ENCODE data around the gene KCNQ1. TPM values are rescaled to one million over a fixed set of nuclear protein-coding genes. Genes with fewer than 3 reads are reported as not detected.

The KCNQ1 gene
- total and polyA plus RNA-seq, 2 of the 13 experiments (the other 11 are each of a cell fraction or from before 2014, with no cell fraction given) = 0.02 to 0.08 TPM

DNA sequence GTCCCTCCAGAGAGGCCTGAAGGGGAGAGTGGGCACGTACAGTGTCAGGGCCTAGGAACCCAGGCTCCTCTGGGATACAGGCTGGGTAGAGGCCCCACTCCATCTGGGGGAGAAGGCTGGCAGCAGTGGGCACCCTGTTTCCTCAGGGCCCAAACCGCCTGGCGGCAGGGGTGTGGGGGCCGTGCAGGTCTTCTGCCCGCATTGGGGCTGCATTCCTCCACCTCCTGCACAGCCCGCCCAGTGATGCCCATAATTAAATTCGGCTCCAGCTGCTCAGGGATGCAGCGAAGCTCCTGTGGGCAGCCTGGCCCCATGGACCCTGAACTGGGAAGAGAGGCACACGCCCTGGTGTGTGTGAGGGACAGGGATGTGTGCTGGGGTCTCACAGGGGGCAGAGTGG, 219.6 kb downstream of the KCNQ1 start (continued):
- TF ChIP-seq TBP (CRISPR knock-in tag; IDR thresholded peaks at IDR 0.05) = no peak
- TF ChIP-seq ZNF558 (CRISPR knock-in tag; IDR thresholded peaks at IDR 0.05; ENCODE audit: borderline replicate concordance) = no peak
- no peak for TF ChIP-seq ZNF546 (CRISPR knock-in tag; conservative IDR thresholded peaks at IDR 0.05)

DNA sequence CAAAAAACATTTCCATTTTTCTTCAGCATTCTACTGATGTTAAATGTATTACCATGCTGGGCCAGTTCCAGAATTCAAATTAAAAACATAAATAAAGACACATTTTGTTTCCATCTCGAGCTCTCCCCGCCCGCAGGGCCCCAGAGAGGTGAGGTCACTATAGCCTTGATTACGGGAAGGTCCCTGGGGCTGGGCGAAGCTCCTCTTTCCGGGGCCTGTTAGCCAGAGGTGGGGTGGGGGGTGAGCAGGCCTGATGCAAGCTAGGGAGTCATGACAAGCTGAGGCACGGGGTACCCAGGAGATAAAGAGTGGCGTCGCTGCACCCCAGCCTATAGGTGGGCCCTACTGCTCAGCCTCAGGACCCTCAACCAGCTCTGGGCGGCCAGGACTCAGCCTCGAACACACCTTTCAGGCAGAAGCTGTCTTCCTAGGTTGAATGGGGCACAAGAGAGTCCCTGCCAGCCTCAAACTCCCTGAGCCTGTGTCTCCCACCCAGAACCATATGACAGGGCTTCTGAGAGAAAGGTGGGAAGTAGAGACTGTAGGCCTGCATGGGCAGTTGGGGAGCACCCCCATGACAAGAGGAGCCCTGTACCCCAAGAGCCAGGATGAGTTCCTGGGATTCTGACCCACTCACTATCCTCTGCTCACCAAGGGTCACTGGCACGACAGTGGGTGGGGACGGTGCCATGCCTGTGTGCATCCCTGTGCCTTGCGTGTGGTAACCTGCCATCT, 220.2 kb downstream of the KCNQ1 start:
- FAIRE-seq (no peak), ATAC-seq (no peak), DNase-seq (ENCODE audit: low spot score) (no peak)
- Histone ChIP-seq H3K4me1 (ENCODE audit: insufficient read depth, low read length) (peaks cover 73% of the 10 kb centered on the region), H4K20me1 (ENCODE audit: insufficient read depth, low read length) (peaks cover 93% of the 10 kb centered on the region), H3K4me3 (replicated peaks in 1 of 3; ENCODE audit: insufficient read depth in 1 of 3, low read depth in 2 of 3, low read length in 3 of 3) (no peak overlapping the region), H3K27me3 (ENCODE audit: control insufficient read depth in 1 of 2, insufficient read depth in 2 of 2, low read length in 2 of 2) (no peaks in the 10 kb centered on the region), H3K79me2 (ENCODE audit: insufficient read depth, low read length) (peaks cover 52% of the 10 kb centered on the region), H3K36me3 (replicated peaks in 1 of 2; ENCODE audit: control insufficient read depth in 1 of 2, insufficient read depth in 2 of 2, low read length in 2 of 2) (peaks cover 25 to 74% of the 10 kb centered on the region in 2 experiments), H3K9me3 (ENCODE audit: low read length) (no peaks in the 10 kb centered on the region), H3K9ac (ENCODE audit: insufficient read depth, low read depth, low read length) (no peak overlapping the region), H2AFZ (ENCODE audit: low read length) (no peak overlapping the region), H3K4me2 (ENCODE audit: low read depth, low read length) (no peak overlapping the region), H3K27ac (ENCODE audit: extremely low read length, insufficient read depth, low read length) (no peak overlapping the region)
- CTCF ChIA-PET (ENCODE audit: low intra/inter-chr PET ratio, low total read pairs) = no interaction called here
- POLR2A ChIA-PET = interaction anchor here (1.0 kb wide), 1 partner anchor 29 kb away, joined by 3 read pairs; no protein-coding TSS in a partner anchor
- BruUV-seq (replicated peaks) = no TSS peak
- intact Hi-C loops (cut with micrococcal nuclease; ENCODE audit: unreplicated experiment) (no loop called here), in situ Hi-C loops (cut with HindIII; ENCODE audit: extremely low pct_ligation_motif_present, low pct_unique_long_range_greater_than_20kb) (loop anchor here (10.0 kb wide), 1 partner anchor 130 kb away; no protein-coding TSS in a partner anchor)
- WGBS (ENCODE audit: low lambda C conversion rate) = 97% methylated on average over 11 of the region's 14 CpGs
- TF ChIP-seq ETV6 (CRISPR knock-in tag; conservative IDR thresholded peaks at IDR 0.05) = no peak
- TF ChIP-seq, protein P1, sequence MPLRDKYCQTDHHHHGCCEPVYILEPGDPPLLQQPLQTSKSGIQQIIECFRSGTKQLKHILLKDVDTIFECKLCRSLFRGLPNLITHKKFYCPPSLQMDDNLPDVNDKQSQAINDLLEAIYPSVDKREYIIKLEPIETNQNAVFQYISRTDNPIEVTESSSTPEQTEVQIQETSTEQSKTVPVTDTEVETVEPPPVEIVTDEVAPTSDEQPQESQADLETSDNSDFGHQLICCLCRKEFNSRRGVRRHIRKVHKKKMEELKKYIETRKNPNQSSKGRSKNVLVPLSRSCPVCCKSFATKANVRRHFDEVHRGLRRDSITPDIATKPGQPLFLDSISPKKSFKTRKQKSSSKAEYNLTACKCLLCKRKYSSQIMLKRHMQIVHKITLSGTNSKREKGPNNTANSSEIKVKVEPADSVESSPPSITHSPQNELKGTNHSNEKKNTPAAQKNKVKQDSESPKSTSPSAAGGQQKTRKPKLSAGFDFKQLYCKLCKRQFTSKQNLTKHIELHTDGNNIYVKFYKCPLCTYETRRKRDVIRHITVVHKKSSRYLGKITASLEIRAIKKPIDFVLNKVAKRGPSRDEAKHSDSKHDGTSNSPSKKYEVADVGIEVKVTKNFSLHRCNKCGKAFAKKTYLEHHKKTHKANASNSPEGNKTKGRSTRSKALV (CRISPR knock-in tag; IDR thresholded peaks at IDR 0.05) = no peak
- TF ChIP-seq ZNF263 (CRISPR knock-in tag; IDR thresholded peaks at IDR 0.05) = peak; percentile 53; the same call in 1 of the 2 replicates
- no peak for TF ChIP-seq SP140L (CRISPR knock-in tag; IDR thresholded peaks at IDR 0.05; ENCODE audit: borderline replicate concordance)
- TF ChIP-seq, protein P2, sequence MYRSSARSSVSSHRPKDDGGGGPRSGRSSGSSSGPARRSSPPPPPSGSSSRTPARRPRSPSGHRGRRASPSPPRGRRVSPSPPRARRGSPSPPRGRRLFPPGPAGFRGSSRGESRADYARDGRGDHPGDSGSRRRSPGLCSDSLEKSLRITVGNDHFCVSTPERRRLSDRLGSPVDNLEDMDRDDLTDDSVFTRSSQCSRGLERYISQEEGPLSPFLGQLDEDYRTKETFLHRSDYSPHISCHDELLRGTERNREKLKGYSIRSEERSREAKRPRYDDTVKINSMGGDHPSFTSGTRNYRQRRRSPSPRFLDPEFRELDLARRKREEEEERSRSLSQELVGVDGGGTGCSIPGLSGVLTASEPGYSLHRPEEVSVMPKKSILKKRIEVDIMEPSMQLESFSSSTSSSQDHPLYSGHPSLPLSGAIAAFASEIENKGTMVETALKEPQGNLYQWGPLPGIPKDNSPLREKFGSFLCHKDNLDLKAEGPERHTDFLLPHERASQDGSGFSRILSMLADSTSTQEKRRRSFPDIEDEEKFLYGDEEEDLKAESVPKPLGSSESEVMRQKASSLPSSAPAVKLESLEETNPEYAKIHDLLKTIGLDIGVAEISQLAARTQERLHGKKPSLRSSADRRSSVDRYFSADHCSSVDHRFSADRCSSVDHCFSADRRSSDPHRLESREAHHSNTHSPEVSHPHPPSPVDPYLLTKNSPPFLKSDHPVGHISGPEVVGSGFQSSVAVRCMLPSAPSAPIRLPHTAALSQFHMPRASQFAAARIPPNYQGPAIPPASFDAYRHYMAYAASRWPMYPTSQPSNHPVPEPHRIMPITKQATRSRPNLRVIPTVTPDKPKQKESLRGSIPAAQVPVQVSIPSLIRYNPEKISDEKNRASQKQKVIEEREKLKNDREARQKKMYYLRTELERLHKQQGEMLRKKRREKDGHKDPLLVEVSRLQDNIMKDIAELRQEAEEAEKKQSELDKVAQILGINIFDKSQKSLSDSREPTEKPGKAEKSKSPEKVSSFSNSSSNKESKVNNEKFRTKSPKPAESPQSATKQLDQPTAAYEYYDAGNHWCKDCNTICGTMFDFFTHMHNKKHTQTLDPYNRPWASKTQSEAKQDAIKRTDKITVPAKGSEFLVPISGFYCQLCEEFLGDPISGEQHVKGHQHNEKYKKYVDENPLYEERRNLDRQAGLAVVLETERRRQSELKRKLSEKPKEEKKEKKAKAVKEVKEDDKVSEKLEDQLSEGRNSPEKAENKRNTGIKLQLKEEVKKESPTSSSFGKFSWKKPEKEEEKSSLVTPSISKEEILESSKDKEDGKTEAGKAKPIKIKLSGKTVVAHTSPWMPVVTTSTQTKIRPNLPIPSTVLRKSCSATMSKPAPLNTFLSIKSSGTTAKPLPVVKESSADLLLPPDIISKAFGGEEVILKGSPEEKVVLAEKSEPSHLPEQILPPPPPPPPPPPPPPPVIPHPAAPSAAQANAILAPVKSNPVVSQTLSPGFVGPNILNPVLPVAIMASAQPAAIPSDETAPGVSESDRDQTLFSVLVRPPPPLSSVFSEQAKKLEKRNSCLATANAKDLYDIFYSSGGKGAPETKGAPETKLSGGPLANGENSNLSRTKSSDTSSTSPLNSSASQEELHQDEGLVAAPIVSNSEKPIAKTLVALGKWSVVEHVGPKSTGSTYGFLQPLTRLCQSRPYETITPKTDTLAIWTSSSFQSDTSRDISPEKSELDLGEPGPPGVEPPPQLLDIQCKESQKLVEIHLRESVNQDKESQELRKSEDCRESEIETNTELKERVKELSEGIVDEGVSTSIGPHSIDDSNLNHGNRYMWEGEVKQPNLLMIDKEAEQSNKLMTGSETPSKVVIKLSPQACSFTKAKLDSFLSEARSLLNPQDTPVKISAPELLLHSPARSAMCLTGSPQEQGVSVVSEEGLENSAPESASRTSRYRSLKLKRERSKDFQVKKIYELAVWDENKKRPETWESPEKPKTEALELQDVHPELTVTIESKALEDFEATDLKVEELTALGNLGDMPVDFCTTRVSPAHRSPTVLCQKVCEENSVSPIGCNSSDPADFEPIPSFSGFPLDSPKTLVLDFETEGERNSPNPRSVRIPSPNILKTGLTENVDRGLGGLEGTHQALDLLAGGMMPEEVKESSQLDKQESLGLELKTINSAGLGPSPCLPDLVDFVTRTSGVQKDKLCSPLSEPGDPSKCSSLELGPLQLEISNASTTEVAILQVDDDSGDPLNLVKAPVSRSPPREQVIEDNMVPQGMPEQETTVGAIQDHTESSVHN (CRISPR knock-in tag; IDR thresholded peaks at IDR 0.05) = no peak
- no peak for TF ChIP-seq KLF9 (CRISPR knock-in tag; IDR thresholded peaks at IDR 0.05; ENCODE audit: low read depth)
- no peak for TF ChIP-seq NONO (IDR thresholded peaks at IDR 0.05)
- no peak for TF ChIP-seq NONO (CRISPR knock-in tag; conservative IDR thresholded peaks at IDR 0.05)
- no peak for TF ChIP-seq PRMT3 (CRISPR knock-in tag; IDR thresholded peaks at IDR 0.05; ENCODE audit: borderline replicate concordance, low read depth)

Measured in HepG2 (cell line).